ENCODE data around the gene CD8B. TPM values are rescaled to one million over a fixed set of nuclear protein-coding genes. Genes with fewer than 3 reads are reported as not detected.

Gene CD8B
- total RNA-seq, 2 donors from 2014 or later: not detected

DNA sequence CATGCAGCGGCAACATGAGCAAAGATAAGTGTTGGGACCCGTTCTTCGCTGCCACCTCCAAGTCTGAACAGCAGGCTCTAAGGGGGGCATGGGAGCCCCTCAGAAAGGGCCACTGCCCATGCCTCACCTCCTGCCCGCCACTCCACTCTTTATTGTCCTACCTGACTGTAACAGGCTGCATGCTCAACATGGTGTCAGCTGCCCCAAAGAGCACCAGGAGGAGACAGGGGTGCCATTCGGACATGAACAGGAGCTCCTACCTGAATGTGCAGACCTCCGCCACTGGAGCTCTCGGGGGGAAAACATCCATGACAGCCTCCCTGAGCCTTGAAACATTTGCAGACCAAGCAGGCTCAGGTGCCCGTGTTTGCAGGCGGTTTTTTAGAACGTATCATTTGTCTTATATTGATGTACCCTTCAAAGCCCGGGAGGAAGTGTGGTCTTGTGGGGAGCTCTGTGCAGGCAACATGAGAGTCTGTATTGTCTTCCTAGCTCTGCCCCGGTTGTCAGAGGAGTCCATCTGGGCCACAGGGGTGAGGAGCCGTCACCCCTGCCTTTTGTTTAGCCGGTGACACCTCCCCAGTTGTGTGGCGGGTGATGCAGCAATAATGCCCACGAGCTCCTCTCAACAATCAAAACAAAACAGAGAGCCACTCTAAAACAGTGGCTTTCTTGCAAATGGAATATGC, 35.8 kb downstream of the CD8B start:
- Mint-ChIP-seq H3K27me3 (ENCODE audit: insufficient read depth) (peaks cover 4% of the 10 kb centered on the region), H3K36me3 (ENCODE audit: low read depth) (no peaks in the 10 kb centered on the region), H3K4me3 (no peak overlapping the region), H3K9me3 (peaks cover 7% of the 10 kb centered on the region), H3K27ac (no peak overlapping the region), H3K4me1 (peaks cover 6% of the 10 kb centered on the region)
- 92 to 93% methylated on average over 7 to 16 of the region's 16 CpGs for WGBS, 2 experiments (ENCODE audit: insufficient coverage in 1 of 2, insufficient read length in 1 of 2)
- H3K4me3 ChIP-seq (ENCODE audit: low read length): no peak overlapping the region
- H3K36me3 ChIP-seq (ENCODE audit: control insufficient read depth, insufficient read depth, low read length): no peaks in the 10 kb centered on the region
- TF ChIP-seq, protein P1, sequence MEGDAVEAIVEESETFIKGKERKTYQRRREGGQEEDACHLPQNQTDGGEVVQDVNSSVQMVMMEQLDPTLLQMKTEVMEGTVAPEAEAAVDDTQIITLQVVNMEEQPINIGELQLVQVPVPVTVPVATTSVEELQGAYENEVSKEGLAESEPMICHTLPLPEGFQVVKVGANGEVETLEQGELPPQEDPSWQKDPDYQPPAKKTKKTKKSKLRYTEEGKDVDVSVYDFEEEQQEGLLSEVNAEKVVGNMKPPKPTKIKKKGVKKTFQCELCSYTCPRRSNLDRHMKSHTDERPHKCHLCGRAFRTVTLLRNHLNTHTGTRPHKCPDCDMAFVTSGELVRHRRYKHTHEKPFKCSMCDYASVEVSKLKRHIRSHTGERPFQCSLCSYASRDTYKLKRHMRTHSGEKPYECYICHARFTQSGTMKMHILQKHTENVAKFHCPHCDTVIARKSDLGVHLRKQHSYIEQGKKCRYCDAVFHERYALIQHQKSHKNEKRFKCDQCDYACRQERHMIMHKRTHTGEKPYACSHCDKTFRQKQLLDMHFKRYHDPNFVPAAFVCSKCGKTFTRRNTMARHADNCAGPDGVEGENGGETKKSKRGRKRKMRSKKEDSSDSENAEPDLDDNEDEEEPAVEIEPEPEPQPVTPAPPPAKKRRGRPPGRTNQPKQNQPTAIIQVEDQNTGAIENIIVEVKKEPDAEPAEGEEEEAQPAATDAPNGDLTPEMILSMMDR (conservative IDR thresholded peaks at IDR 0.05): no peak
- H3K9ac ChIP-seq (ENCODE audit: extremely low read depth, low read length, poor library complexity, severe bottlenecking): no peak overlapping the region
- H3K4me1 ChIP-seq (ENCODE audit: control insufficient read depth, insufficient read depth, low read length): no peaks in the 10 kb centered on the region
- H3K27ac ChIP-seq (ENCODE audit: low read depth, low read length): no peak overlapping the region
- no peak for DNase-seq
- H3K9me3 ChIP-seq (ENCODE audit: control insufficient read depth, low read length): no peaks in the 10 kb centered on the region
- H3K27me3 ChIP-seq (ENCODE audit: control insufficient read depth, insufficient read depth, low read length, poor library complexity, severe bottlenecking): no peaks in the 10 kb centered on the region

DNA sequence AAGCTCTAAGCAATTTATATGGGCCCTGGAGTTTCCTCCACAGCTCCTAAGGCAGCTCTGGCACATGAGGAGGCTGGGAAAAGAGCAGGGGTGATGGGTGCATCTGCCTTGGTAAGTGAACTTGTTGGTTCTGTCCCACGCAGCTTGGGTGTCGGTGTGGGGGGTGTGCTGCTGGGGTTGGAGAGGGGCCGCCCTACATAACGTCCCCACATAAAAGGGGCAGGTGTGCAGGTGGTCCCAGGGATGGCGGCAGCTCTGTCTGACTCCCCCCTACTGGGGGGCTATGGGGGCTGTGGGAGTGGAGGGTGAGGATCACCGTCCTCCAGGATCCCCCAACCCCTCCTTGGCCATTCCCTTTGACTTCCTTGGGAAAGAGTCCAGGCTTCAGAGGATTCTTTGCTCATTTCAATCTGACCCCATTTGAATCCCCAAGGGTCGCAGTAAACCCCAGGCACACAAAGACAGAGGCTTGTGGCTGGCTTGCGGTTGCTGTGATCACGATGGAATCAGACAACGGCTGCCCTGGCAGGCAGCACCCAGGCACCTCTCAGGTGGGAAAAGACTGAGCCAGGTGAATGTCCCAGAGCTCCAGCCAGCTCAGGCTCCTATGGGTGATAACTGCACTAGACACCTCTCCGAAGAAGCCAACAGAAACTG, 36.5 kb downstream of the CD8B start:
- Mint-ChIP-seq H3K27ac (no peak overlapping the region), H3K36me3 (ENCODE audit: low read depth) (no peaks in the 10 kb centered on the region), H3K9me3 (peaks cover 7% of the 10 kb centered on the region), H3K27me3 (ENCODE audit: insufficient read depth) (peaks cover 4% of the 10 kb centered on the region), H3K4me1 (peaks cover 6% of the 10 kb centered on the region), H3K4me3 (no peak overlapping the region)
- H3K4me3 ChIP-seq (ENCODE audit: low read length): no peak overlapping the region
- TF ChIP-seq, protein P1 (conservative IDR thresholded peaks at IDR 0.05): no peak
- WGBS, 2 experiments (ENCODE audit: insufficient coverage in 1 of 2, insufficient read length in 1 of 2): 92 to 97% methylated on average over 6 to 11 of the region's 11 CpGs
- no peaks in the 10 kb centered on the region for H3K9me3 ChIP-seq (ENCODE audit: control insufficient read depth, low read length)
- no peaks in the 10 kb centered on the region for H3K27me3 ChIP-seq (ENCODE audit: control insufficient read depth, insufficient read depth, low read length, poor library complexity, severe bottlenecking)
- H3K36me3 ChIP-seq (ENCODE audit: control insufficient read depth, insufficient read depth, low read length): no peaks in the 10 kb centered on the region
- no peaks in the 10 kb centered on the region for H3K4me1 ChIP-seq (ENCODE audit: control insufficient read depth, insufficient read depth, low read length)
- no peak overlapping the region for H3K9ac ChIP-seq (ENCODE audit: extremely low read depth, low read length, poor library complexity, severe bottlenecking)
- no peak overlapping the region for H3K27ac ChIP-seq (ENCODE audit: low read depth, low read length)
- DNase-seq: no peak

DNA sequence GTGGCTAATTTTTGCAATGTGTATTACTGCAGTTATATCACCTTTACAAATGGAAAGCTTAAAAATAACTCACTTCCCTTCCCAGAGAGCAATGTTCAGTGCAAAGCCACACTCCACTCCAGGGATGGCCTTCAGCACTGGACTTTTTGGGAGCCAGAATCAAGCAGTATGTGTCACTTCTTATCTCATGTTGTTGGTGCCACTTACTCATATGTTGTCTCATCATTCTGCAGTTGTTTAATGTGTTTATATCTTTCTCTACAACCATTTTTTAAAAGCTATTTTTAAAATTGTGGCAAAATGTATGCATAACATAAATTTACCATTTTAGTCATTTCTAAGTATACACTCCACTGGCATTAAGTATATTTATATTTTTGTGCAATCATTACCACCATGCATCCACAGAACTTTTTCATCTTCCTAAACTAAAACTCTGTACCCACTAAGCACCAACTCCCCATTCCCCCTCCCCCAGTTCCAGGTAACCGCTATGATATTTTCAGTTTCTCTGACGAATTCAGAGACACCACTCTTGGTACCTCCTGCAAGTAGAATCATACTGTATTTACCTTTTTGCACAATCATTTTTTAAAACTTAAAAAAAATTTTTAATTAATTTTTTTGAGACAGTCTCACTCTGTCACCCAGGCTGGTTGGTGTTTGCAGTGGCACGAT, 38.9 kb downstream of the CD8B start:
- Histone ChIP-seq H3K4me1 (ENCODE audit: control insufficient read depth, insufficient read depth, low read length) (no peaks in the 10 kb centered on the region), H3K27me3 (ENCODE audit: control insufficient read depth, insufficient read depth, low read length, poor library complexity, severe bottlenecking) (no peaks in the 10 kb centered on the region), H3K27ac (ENCODE audit: low read depth, low read length) (no peak overlapping the region), H3K4me3 (ENCODE audit: low read length) (no peak overlapping the region), H3K9ac (ENCODE audit: extremely low read depth, low read length, poor library complexity, severe bottlenecking) (no peak overlapping the region), H3K36me3 (ENCODE audit: control insufficient read depth, insufficient read depth, low read length) (no peaks in the 10 kb centered on the region), H3K9me3 (ENCODE audit: control insufficient read depth, low read length) (no peaks in the 10 kb centered on the region)
- H3K4me3 Mint-ChIP-seq: no peak overlapping the region
- H3K9me3 Mint-ChIP-seq: peaks cover 7% of the 10 kb centered on the region
- DNase-seq: no peak
- 60 to 67% methylated on average over 3 of the region's 3 CpGs for WGBS, 2 experiments (ENCODE audit: insufficient coverage in 1 of 2, insufficient read length in 1 of 2)
- peaks cover 3% of the 10 kb centered on the region for H3K4me1 Mint-ChIP-seq
- TF ChIP-seq, protein P1 (conservative IDR thresholded peaks at IDR 0.05): no peak
- no peak overlapping the region for H3K27ac Mint-ChIP-seq
- no peaks in the 10 kb centered on the region for H3K36me3 Mint-ChIP-seq (ENCODE audit: low read depth)
- peaks cover 4% of the 10 kb centered on the region for H3K27me3 Mint-ChIP-seq (ENCODE audit: insufficient read depth)

All from endodermal cell (in vitro differentiated cells).